ENCODE measurements around the gene AFAP1.

Gene AFAP1

DNA sequence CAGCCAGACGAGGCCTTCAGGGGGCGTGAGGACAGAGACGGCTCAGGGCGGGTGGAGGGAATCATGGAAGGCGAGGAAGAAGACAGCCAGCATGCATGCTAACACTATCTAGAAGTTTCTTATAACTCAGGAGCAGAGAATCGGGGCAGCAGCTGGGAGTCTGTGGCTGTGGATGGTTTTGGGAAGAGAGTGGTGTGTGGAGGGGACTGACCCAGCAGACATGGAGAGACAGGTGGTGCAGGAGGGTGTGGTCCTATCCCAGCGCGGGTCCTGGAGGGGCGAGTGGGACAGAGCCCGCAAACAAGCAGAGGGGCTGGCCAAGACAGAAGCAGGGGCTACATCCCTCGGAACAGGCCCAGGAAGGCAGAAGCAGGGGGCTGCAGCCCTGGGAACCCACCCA is 192.1 kb downstream of the AFAP1 start:
- DNase-seq = no peak

- peak; percentile 22 for DNase-seq
Observed at GRCh38 chr4:7747062-7747385, 192.6 kb downstream of the AFAP1 start.

- DNase-seq = no peak
Observed at GRCh38 chr4:7746351-7747061, 193.2 kb downstream of the AFAP1 start.

- no peak for DNase-seq
Observed at GRCh38 chr4:7745301-7745885, 194.3 kb downstream of the AFAP1 start.

DNA sequence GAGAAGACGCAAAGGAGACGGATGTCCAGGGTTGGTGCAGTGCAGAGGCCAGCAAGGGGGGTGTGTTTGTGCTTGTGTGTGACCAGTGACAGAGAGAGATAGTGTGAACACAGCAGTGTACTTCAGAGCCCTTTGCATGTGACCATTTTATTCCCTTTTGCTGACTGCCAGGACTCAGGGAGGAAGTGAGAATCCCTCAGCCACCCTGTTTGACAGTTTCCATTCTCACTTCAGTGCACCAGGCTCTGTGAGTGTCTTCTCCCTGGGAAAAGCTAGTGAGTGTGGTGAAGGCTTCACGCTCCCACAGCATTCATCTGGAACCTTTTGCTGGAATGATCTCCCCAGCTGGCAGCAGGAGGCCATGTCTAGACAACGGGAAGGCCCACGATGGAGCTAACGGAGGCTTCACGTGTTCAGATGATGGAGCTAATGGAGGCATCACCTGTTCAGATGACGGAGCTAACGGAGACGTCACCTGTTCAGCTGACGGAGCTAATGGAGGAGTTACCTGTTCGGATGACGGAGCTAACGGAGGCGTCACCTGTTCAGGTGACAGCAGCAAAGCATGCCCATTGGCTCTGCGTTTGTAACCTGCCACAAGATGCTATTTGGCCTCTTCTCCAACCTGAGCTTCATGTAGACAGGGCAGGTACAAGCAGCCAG is 195.4 kb downstream of the AFAP1 start:
- DNase-seq = peak; percentile 16

DNA sequence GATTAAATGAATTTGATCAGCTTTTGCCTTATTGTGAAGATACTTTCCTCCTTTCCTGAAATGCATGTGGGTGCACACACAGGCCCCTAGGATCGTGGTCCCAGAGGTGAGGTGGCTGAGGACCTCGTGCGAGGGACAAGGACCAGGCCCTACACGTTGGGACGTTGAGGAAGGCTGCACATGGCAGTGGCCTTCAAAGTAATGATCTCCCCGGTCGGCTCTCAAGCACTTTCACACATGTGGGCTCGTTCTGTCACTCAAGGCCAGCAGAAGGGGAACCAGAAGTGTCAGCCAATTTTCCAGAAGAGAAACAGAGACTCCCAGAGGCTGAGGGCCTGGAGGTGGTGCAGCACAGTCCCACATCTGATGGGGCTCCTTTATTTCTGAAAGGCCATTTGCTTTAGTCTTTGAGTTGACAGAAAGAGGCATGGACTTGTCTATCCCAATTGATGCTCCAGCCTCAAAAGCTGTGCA is 196.8 kb downstream of the AFAP1 start:
- DNase-seq = no peak

- DNase-seq = no peak
Observed at GRCh38 chr4:7741946-7742806, 197.5 kb downstream of the AFAP1 start.

GRCh38 chr4:7740866-7741525 is 198.7 kb downstream of the AFAP1 start:
- no peak for DNase-seq

DNA sequence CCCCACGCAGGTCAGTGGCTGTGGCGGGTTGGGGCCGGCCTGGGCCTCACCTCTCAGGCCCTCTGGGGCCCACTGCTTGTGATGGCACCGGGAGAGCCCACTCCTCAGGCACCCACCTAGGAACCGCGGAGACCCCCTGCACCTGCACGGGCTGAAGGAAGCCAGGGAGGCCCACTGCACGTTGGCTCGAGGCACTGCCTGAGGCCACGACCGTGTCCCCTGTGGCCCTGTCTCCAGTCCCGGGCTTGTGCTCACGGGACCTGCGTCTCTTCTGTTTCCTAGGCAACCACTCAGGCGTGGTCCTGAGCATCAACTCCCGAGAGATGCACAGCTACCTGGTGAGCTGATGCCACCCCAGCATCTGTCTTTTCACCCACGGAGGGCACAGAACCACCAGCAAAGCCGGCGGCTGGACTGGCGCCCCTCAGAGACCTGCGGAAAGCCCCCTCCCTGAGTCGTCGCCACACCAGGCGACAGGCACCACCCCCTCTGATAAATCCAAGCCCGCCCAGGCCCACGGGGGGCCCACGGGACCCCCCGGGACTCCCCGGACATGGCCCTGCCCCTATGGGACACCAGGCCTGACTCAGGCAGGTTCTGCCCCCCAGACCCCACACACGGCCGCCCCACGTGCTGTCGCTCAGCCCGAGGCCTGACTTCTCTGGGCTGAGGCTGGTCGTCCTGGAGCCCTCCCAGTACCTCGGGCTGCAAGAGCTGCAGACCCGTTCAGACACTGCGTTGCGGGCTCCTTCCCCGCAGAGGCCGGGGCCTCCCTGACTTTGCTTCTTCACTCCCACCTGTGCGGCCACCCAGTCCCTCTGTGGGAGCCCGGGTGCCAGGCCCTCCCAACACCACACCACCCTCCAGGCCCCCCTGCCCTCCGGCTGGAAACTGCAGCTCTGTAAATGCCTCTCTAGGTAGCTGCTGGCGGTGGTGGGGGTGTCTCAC is 199.5 kb downstream of the AFAP1 start:
- no peak for DNase-seq

GRCh38 chr4:7739077-7739917 is 200.4 kb downstream of the AFAP1 start:
- no peak for DNase-seq

DNA sequence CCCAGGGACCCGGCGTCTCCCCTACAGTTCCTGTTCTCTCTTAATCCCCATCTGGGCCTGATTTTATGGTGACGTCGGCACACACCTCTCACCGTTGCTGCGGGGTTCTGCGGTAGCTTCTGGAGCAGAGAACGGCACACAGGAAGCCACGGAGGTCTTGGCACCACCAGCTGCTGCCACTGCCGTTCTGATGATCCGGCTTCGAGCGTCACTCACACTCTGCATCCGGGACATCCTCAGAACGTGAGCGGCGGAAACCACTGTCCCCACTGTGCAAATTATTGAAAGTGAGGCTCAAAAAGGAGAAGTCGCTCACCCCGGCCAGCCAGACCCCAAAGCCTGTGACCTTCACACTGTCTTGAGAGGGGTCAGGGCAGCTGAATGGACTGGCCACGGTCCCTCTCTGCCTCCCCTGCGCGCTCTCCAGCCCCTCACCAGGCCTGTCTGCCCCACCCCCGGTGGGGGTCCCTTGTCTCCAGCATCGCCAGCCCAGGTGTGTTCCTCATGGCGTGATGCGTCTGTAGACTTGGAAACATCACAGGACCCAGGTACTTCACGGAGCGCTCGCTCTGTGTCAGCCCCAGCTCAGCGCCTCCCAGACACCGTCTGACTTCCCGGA is 201.1 kb downstream of the AFAP1 start:
- DNase-seq = no peak

- no peak for DNase-seq
Observed at GRCh38 chr4:7737752-7738457, 201.8 kb downstream of the AFAP1 start.

DNA sequence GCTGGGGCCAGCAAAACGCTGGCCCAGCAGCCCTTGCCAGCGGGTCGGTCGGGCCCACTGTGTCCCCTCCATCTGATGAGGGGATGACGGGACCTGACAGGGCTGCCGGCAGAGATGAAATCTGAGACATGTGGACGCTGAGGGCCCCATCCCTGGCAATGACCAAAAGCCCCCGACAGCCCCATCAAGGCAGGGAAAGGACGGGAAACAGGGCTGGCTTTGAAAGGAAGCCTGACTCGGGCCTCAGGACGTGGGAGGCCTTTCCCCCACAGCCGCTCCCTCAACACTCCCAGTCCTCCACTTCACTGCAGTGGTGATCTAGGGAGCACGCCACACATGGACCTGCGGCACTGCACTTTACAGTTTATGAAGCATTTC is 202.4 kb downstream of the AFAP1 start:
- no peak for DNase-seq

- DNase-seq = no peak
Observed at GRCh38 chr4:7736436-7737267, 203.0 kb downstream of the AFAP1 start.

DNA sequence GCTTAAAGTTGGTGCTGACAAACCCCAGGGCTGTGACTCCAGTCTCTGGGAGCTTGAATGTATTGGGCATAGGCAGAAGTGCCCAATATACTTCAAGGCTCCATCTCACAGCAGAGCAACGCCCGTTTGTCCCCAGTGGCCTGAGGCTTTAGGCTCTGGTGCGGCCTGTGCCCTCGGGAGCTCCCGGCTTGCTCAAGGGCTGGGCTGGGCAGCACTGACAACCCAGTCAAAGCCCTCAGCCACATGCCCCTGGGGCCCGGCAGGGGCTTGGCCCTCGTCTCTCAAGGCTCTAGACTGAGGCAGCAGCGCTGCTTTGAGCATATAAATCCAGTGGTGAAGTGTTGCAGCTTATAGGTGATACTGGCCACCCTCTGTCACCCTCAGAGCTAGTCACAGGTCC is 203.7 kb downstream of the AFAP1 start:
- no peak for DNase-seq

DNA sequence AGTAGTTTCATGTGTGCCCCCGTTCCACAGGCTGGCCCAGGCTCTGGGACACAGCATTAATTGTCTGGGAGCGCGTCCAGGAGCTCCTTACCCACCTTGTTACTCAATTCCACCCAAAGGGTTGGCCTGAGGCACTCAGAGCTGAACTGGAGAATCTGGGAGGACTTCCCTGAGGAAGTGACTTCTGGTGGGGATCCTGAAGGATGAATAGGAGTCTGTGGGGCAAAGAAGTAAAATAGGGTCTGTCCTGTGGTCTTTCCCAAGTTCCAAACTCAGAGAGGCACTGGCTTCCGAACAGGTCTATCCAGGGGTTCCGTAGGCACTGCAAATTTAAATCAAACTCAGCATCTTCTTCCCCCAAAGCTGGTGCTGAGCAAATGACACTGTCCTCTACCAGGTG is 204.3 kb downstream of the AFAP1 start:
- no peak for DNase-seq

DNA sequence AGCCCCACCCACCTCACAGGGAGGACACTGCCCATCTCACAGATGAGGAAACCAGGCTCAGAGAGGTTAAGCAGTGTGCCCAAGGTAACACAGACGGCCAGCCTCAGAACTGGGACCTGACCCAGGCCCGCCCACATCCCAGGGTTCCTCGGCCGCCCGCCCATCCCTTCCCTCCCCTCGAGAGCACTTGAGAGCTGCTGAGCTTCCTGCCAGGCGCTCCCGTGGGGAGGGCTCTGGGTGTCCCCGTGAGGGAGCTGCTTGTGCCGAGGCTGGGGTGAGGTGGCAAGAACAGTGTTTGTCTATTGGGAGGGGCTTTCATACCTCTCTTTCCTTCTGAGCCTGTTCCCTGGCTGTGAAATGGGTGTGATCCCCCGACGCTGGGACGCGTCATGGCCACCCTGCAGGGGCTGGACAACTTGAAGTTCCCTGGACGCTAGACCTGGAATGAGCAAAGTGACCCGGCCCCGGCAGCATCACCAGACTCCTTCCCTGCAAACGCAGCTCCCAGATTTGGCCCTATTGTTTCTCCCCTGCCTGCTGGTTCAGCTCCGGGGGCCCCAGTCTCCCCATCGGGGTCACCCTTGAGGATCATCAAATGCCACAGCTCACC is 204.9 kb downstream of the AFAP1 start:
- DNase-seq = no peak

All from midbrain (tissue), 1 donor.